H1 (cell line): ENCODE data around the gene ERCC1.

Source experiments
- CBX5 ChIP-seq: fragments of 300-800, 300-1000 bp; sonication (generic); IDR thresholded peaks from 2 replicates; pipeline ENCODE4 v1.7.1; 2016; ENCODE audit warnings: antibody characterized with exemption, low read length, low read depth
- EP300 ChIP-seq, 2 experiments: IDR thresholded peaks; 1 replicate in 1 of 2; 2 replicates in 1 of 2; pipeline ENCODE4 v1.6.1; 2011 to 2012; ENCODE audit warnings: low read depth in 2 of 2, low read length in 2 of 2, mild to moderate bottlenecking in 2 of 2, borderline replicate concordance in 1 of 2, inconsistent platforms in 1 of 2, moderate library complexity in 1 of 2
- GABPA ChIP-seq: IDR thresholded peaks from 2 replicates; pipeline ENCODE4 v1.6.1; 2011; ENCODE audit warnings: mild to moderate bottlenecking, low read length, moderate library complexity, borderline replicate concordance; ENCODE audit not compliant: insufficient read depth
- PHF8 ChIP-seq: fragments of 200-600 bp; sonication (generic); conservative IDR thresholded peaks from 2 replicates; pipeline ENCODE4 v1.7.1; 2012; ENCODE audit warnings: low read depth, mild to moderate bottlenecking, inconsistent platforms, low read length, moderate library complexity
- SIRT6 ChIP-seq: IDR thresholded peaks from one replicate; pipeline ENCODE4 v1.7.1; 2012; ENCODE audit warnings: low read length, inconsistent platforms
- SP1 ChIP-seq: IDR thresholded peaks from 2 replicates; pipeline ENCODE4 v1.6.1; 2011; ENCODE audit warnings: low read depth, low read length
- TCF12 ChIP-seq: IDR thresholded peaks from 2 replicates; pipeline ENCODE4 v1.6.1; 2011; ENCODE audit warnings: low read depth, mild to moderate bottlenecking, low read length
- TF ChIP-seq, protein P1 (sequence below), 3 experiments: IDR thresholded peaks; 1 replicate in 2 of 3; 2 replicates in 1 of 3; pipeline versions ENCODE4 v1.5.1 to v1.6.1; 2011; ENCODE audit warnings: low read length in 3 of 3, mild to moderate bottlenecking in 3 of 3, inconsistent platforms in 2 of 3, low read depth in 1 of 3, moderate library complexity in 1 of 3; ENCODE audit not compliant: insufficient read depth in 1 of 3; ENCODE audit errors: control extremely low read depth in 1 of 3

DNA sequence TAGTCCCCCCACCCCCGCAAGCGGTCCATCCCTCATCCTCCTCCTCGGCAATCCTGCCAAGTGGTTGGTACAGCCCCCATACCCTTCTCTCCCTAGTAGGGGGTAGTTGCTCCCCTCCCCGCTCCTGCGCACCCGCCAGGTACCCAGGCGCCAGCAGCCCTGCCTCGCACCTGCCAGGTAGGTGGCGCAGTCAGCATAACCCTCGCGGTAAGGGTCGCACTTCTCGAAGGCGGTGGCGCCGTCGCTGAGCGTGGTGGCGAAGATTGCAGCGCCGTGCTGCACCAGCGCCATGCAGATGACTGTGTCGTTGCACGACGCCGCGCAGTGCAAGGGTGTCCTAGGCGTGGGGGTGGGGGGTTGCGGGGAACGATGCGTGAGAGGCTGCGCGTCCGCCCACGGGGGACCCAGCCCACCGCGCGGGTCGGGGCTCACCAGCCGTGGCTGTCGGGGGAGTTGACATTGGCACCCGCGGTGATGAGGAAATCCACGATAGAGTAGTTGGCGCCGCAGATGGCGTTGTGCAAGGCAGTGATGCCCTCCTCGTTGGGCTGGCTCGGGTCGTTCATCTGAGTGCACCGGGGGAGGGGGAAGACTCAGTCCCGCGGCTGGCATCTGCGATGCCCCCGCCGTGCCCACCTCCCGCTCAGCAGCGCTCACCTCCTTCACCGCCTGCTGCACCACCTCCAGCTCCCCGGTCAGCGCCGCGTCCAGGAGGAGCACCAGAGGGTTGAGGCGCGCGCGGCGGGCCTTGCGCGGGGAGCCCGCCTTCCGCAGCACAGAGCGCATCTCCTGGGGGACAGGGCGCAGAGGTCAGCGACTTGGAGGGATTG lies 38.1 kb downstream of the ERCC1 start:
- TF ChIP-seq SP1 (no peak), EP300 (IDR thresholded peaks at IDR 0.05; ENCODE audit: borderline replicate concordance in 1 of 2, low read depth in 2 of 2, low read length in 2 of 2) (no peak), CBX5 (no peak), SIRT6 (no peak), TCF12 (no peak), PHF8 (no peak; the same call in 1 of the 2 replicates), GABPA (no peak)
- TF ChIP-seq, protein P1, sequence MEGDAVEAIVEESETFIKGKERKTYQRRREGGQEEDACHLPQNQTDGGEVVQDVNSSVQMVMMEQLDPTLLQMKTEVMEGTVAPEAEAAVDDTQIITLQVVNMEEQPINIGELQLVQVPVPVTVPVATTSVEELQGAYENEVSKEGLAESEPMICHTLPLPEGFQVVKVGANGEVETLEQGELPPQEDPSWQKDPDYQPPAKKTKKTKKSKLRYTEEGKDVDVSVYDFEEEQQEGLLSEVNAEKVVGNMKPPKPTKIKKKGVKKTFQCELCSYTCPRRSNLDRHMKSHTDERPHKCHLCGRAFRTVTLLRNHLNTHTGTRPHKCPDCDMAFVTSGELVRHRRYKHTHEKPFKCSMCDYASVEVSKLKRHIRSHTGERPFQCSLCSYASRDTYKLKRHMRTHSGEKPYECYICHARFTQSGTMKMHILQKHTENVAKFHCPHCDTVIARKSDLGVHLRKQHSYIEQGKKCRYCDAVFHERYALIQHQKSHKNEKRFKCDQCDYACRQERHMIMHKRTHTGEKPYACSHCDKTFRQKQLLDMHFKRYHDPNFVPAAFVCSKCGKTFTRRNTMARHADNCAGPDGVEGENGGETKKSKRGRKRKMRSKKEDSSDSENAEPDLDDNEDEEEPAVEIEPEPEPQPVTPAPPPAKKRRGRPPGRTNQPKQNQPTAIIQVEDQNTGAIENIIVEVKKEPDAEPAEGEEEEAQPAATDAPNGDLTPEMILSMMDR (IDR thresholded peaks at IDR 0.05; ENCODE audit: control extremely low read depth in 1 of 3, insufficient read depth in 1 of 3, low read depth in 1 of 3, low read length in 3 of 3) = peak; percentile 45 to 69 (median 48)
